Endothelial cell of umbilical vein (primary cell): ENCODE measurements around the gene FAM114A1.
"Not testable (repeated sequence)": the region's sequence is repeated elsewhere in the genome, so short reads cannot be mapped to it uniquely, and the experiment has no call there.

Source experiments
- EZH2 ChIP-seq: IDR thresholded peaks from 2 replicates; pipeline ENCODE4 v1.6.1; 2012; ENCODE audit warnings: borderline replicate concordance, low read depth, mild to moderate bottlenecking, moderate library complexity, low read length, inconsistent platforms; ENCODE audit not compliant: severe bottlenecking
- GATA2 ChIP-seq: IDR thresholded peaks from 2 replicates; pipeline ENCODE4 v1.7.0; 2011; ENCODE audit warnings: low read depth, mild to moderate bottlenecking, moderate library complexity, mixed read lengths, low read length; ENCODE audit not compliant: insufficient read length, insufficient read depth
- POLR2A ChIP-seq: IDR thresholded peaks from 2 replicates; pipeline ENCODE4 v1.6.1; 2012; ENCODE audit warnings: low read depth, mild to moderate bottlenecking, control low read depth, low read length
- POLR2AphosphoS5 ChIP-seq: IDR thresholded peaks from 2 replicates; pipeline ENCODE4 v1.6.1; 2012; ENCODE audit warnings: low read depth, mild to moderate bottlenecking, control low read depth, low read length, moderate library complexity; ENCODE audit not compliant: insufficient read depth
- TF ChIP-seq, protein P1 (sequence below), 2 donors: IDR thresholded peaks; 1 replicate in 1 of 2; 2 replicates in 1 of 2; pipeline ENCODE4 v1.5.1; 2011; ENCODE audit warnings: low read length in 2 of 2, mild to moderate bottlenecking in 2 of 2, moderate library complexity in 2 of 2, control low read depth in 1 of 2, inconsistent platforms in 1 of 2, low read depth in 1 of 2; ENCODE audit not compliant: insufficient read depth in 1 of 2; ENCODE audit errors: extremely low read depth in 1 of 2

- not testable (repeated sequence) for TF ChIP-seq POLR2A, EZH2, POLR2AphosphoS5, GATA2
- TF ChIP-seq, protein P1, sequence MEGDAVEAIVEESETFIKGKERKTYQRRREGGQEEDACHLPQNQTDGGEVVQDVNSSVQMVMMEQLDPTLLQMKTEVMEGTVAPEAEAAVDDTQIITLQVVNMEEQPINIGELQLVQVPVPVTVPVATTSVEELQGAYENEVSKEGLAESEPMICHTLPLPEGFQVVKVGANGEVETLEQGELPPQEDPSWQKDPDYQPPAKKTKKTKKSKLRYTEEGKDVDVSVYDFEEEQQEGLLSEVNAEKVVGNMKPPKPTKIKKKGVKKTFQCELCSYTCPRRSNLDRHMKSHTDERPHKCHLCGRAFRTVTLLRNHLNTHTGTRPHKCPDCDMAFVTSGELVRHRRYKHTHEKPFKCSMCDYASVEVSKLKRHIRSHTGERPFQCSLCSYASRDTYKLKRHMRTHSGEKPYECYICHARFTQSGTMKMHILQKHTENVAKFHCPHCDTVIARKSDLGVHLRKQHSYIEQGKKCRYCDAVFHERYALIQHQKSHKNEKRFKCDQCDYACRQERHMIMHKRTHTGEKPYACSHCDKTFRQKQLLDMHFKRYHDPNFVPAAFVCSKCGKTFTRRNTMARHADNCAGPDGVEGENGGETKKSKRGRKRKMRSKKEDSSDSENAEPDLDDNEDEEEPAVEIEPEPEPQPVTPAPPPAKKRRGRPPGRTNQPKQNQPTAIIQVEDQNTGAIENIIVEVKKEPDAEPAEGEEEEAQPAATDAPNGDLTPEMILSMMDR (IDR thresholded peaks at IDR 0.05; ENCODE audit: extremely low read depth in 1 of 2, insufficient read depth in 1 of 2, low read depth in 1 of 2, low read length in 2 of 2), result not testable (repeated sequence)
Observed at GRCh38 chr4:38941906-38942305, 74.3 kb downstream of the FAM114A1 start.
